HFFc6 (cell line): ENCODE data around the gene GLIS2. TPM values are rescaled to one million over a fixed set of nuclear protein-coding genes. Genes with fewer than 3 reads are reported as not detected.

Source experiments
- DNase-seq: peaks from one replicate; pipeline ENCODE4 v3.0.0-alpha.2; 2018
- H3K27ac Mint-ChIP-seq: 2 replicates; pipeline ENCODE4 v1.8.0; 2020; ENCODE audit warnings: mild to moderate bottlenecking, mixed read lengths
- H3K27me3 Mint-ChIP-seq: 2 replicates; pipeline ENCODE4 v1.8.0; 2021; ENCODE audit warnings: mild to moderate bottlenecking, moderate library complexity, mixed read lengths; ENCODE audit not compliant: insufficient read depth
- H3K36me3 Mint-ChIP-seq: 2 replicates; pipeline ENCODE4 v1.8.0; 2021; ENCODE audit warnings: low read depth, mixed read lengths
- H3K4me1 Mint-ChIP-seq: 2 replicates; pipeline ENCODE4 v1.8.0; 2020; ENCODE audit warnings: low read depth, mixed read lengths
- H3K4me3 Mint-ChIP-seq: 2 replicates; pipeline ENCODE4 v1.8.0; 2020; ENCODE audit warnings: mild to moderate bottlenecking, moderate library complexity, mixed read lengths
- H3K9me3 Mint-ChIP-seq: 2 replicates; pipeline ENCODE4 v1.8.0; 2020; ENCODE audit warnings: mild to moderate bottlenecking, mixed read lengths
- CTCF ChIP-seq: fragments of 200-600 bp; sonication (generic); IDR thresholded peaks from 2 replicates; pipeline ENCODE4 v1.5.0; 2021; ENCODE audit warnings: antibody characterized with exemption, mild to moderate bottlenecking
- total RNA-seq, 6 experiments: library from RNA; stranded (reverse); fragmentation: NEBNext Ultra II Directional; extraction: Animal tissue kit (Norgen Biotek cat#: 25700); gene quantifications; 2 replicates in 1 of 6; 3 replicates in 5 of 6; pipeline ENCODE4 v1.2.3, GENCODE V29; 2021

The GLIS2 gene
- total RNA-seq, 6 experiments from 2014 or later, result 21.9 to 26.0 (median 23.5) TPM

DNA sequence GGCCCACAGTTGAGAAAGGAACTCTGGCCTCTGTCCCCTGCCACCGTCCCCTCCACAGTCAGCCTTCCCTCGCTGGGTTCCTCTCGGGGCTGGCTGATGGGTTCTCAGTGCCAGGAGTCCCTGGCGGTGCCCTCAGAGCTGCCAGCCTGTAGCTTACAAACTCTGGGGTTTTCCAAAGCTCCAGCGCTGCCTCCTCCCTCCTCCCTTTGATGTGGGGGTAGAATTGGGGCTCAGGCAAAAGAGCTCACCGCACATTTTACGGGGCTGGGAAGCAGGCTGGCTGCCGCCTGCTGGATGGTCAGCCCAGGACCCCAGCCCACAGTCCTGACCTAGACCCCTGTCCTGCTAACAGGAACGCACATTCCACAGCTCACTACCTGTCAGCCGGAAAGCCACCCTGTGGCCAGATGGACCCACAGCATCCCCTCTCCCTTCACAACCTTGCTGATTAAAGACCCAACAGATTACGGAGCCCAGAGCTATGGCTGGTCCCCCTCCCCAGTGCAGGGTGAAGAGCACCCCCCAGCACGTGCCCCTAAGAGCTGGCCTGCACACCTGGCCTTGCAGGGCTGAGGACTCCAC lies 61.8 kb downstream of the GLIS2 start:
- Mint-ChIP-seq H3K36me3 (no peaks in the 10 kb centered on the region; the same call in 1 of the 2 replicates), H3K27me3 (peaks cover 7% of the 10 kb centered on the region), H3K9me3 (no peaks in the 10 kb centered on the region), H3K4me3 (peak overlapping the region; percentile 60), H3K27ac (peak overlapping the region; percentile 98), H3K4me1 (peaks cover 49% of the 10 kb centered on the region)
- DNase-seq, result no peak
- TF ChIP-seq CTCF, result peak; percentile 53

GRCh38 chr16:4378161-4378666 lies 62.3 kb downstream of the GLIS2 start:
- Mint-ChIP-seq H3K27me3 (peaks cover 6% of the 10 kb centered on the region), H3K36me3 (no peaks in the 10 kb centered on the region; the same call in 1 of the 2 replicates), H3K27ac (peak overlapping the region; percentile 98), H3K4me1 (peaks cover 53% of the 10 kb centered on the region), H3K9me3 (no peaks in the 10 kb centered on the region), H3K4me3 (peak overlapping the region; percentile 60)
- no peak for TF ChIP-seq CTCF
- DNase-seq, result no peak

GRCh38 chr16:4378999-4379690 lies 63.3 kb downstream of the GLIS2 start:
- Mint-ChIP-seq H3K27me3 (peaks cover 9% of the 10 kb centered on the region), H3K36me3 (no peaks in the 10 kb centered on the region; the same call in 1 of the 2 replicates), H3K4me1 (peaks cover 60% of the 10 kb centered on the region), H3K4me3 (no peak overlapping the region), H3K27ac (peak overlapping the region; percentile 98; the same call in 1 of the 2 replicates), H3K9me3 (no peaks in the 10 kb centered on the region)
- DNase-seq, result no peak
- no peak for TF ChIP-seq CTCF

DNA sequence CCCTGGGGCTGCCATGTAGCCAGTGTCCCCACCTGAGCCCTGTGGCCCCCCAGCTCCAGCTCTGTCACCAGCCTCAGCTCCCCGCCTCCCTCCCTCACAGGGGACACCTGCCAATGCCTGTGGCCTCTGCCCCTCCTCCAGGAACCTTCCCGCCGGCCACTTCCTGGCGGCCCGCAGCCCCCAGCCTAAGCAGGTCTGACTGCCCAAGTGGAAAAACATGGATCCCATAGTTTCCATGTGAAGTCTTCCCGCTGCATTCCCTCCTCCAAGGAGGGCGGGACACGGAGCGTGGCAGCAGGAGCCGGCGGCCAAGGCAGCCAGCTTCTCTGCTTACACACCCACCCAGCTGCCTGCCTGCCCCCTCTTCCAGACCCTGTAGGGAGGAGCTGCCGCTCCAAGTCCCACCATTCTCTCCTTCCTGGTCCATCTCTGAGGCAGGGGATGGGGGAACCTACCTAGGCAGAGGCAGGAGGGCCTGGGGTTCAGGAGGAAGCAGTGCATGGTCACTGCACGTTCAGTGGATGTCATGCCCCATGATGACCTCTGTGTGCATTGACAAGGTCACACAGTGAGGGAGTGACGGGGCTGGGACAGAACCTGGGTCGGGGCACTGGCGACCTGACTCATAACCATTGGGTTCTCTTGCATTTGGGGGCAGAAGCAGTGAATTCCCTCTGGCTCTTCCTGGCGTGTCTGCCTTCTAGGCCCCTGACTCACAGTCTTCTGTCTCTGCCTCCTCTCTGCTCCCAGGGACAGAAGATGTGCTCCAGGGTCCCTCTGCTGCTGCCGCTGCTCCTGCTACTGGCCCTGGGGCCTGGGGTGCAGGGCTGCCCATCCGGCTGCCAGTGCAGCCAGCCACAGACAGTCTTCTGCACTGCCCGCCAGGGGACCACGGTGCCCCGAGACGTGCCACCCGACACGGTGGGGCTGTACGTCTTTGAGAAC lies 64.5 kb downstream of the GLIS2 start:
- no peak overlapping the region for H3K4me3 Mint-ChIP-seq
- DNase-seq, result no peak
- no peaks in the 10 kb centered on the region for H3K9me3 Mint-ChIP-seq
- peak overlapping the region; percentile 33; the same call in 1 of the 2 replicates for H3K27ac Mint-ChIP-seq
- peaks cover 63% of the 10 kb centered on the region for H3K4me1 Mint-ChIP-seq
- no peak for TF ChIP-seq CTCF
- no peaks in the 10 kb centered on the region; the same call in 1 of the 2 replicates for H3K36me3 Mint-ChIP-seq
- peaks cover 19% of the 10 kb centered on the region for H3K27me3 Mint-ChIP-seq
